K562 (cell line): ENCODE measurements around the gene PARPBP. TPM values are rescaled to one million over a fixed set of nuclear protein-coding genes. Genes with fewer than 3 reads are reported as not detected.

Source experiments
- ATAC-seq: fragments of 200-7000 bp; cut with Tn5 transposase; 3 replicates; pipeline ENCODE4 v1.9.1; 2020; ENCODE audit warnings: moderate library complexity
- BruUV-seq: library from RNA; stranded (reverse); fragments of 400-500 nt; replicated peaks from 2 replicates; lab custom pipeline; 2021; lab: Mats Ljungman, UMichigan
- CTCF ChIA-PET: fragments of 300-600 bp; formaldehyde crosslinking; extraction: SDS; loops from one replicate; lab custom pipeline; 2021; ENCODE audit warnings: low intra/inter-chr PET ratio; lab: Yijun Ruan, JAX
- POLR2A ChIA-PET: fragments of 300-600, 350-650 bp; sonication (Branson Sonifier 250); formaldehyde crosslinking; extraction: SDS; loops from one replicate; lab custom pipeline; 2021; ENCODE audit warnings: antibody characterized with exemption, inconsistent platforms; lab: Yijun Ruan, JAX
- DNase-seq, 4 experiments: peaks; one replicate each; pipeline versions ENCODE4 v3.0.0 to v3.0.0-alpha.2; 2011 to 2018; ENCODE audit warnings: low spot score in 3 of 4, mixed read lengths in 3 of 4; ENCODE audit errors: extremely low read depth in 1 of 4
- FAIRE-seq: peaks from 2 replicates; lab custom pipeline; 2011; peaks lifted over from hg19 to GRCh38; lab: Jason Lieb, UNC
- H2AFZ ChIP-seq: 2 replicates; pipeline ENCODE4 v1.6.0; 2011; ENCODE audit warnings: low read depth, low read length, control low read depth, inconsistent platforms
- H3K27ac ChIP-seq: fragments of 200-600 bp; 3 replicates; pipeline ENCODE4 v1.8.0; 2011; ENCODE audit warnings: low read depth, mild to moderate bottlenecking, control low read depth, inconsistent platforms, low read length, moderate library complexity, mixed read lengths; ENCODE audit errors: extremely low read depth
- H3K27me3 ChIP-seq, 2 experiments: fragments of 300-600 bp in 1 of 2; 2 replicates in 1 of 2; 3 replicates in 1 of 2; pipeline versions ENCODE4 v1.6.0 to v1.8.0; 2011; ENCODE audit warnings: inconsistent platforms in 2 of 2, low read length in 2 of 2, mild to moderate bottlenecking in 1 of 2, mixed read lengths in 1 of 2, moderate library complexity in 1 of 2; ENCODE audit not compliant: control insufficient read depth in 2 of 2, insufficient read depth in 2 of 2
- H3K36me3 ChIP-seq: fragments of 300-600 bp; 3 replicates; pipeline ENCODE4 v1.8.0; 2011; ENCODE audit warnings: mild to moderate bottlenecking, low read length, inconsistent platforms; ENCODE audit not compliant: control insufficient read depth, insufficient read depth
- H3K4me1 ChIP-seq, 2 experiments: fragments of 200-600 bp in 1 of 2; replicated peaks in 1 of 2; 2 replicates in 1 of 2; 3 replicates in 1 of 2; pipeline versions ENCODE4 v1.5.1 to v1.8.0; 2011; ENCODE audit warnings: inconsistent platforms in 2 of 2, low read length in 2 of 2, mild to moderate bottlenecking in 1 of 2, mixed read lengths in 1 of 2, moderate library complexity in 1 of 2; ENCODE audit not compliant: control insufficient read depth in 2 of 2, insufficient read depth in 2 of 2
- H3K4me2 ChIP-seq: 2 replicates; pipeline ENCODE4 v1.6.1; 2011; ENCODE audit warnings: low read length, control low read depth, inconsistent platforms, mixed read lengths; ENCODE audit not compliant: insufficient read depth
- H3K4me3 ChIP-seq: fragments of 200-600 bp; sonication (generic), shearing (Covaris generic); 2 replicates; pipeline ENCODE4 v1.5.1; 2016; ENCODE audit warnings: control low read depth, inconsistent platforms
- H3K79me2 ChIP-seq: fragments of 200-600 bp; 3 replicates; pipeline ENCODE4 v1.8.0; 2011; ENCODE audit warnings: low read length, inconsistent platforms; ENCODE audit not compliant: control insufficient read depth, insufficient read depth
- H3K9ac ChIP-seq, 2 experiments: 2 replicates each; pipeline versions ENCODE4 v1.6.0 to v1.6.1; 2011; ENCODE audit warnings: low read depth in 2 of 2, low read length in 2 of 2, control low read depth in 1 of 2, inconsistent platforms in 1 of 2, mild to moderate bottlenecking in 1 of 2, mixed read lengths in 1 of 2; ENCODE audit not compliant: insufficient read depth in 1 of 2
- H3K9me1 ChIP-seq: one replicate; pipeline ENCODE4 v1.6.0; 2011; ENCODE audit warnings: inconsistent platforms, mild to moderate bottlenecking, low read length, moderate library complexity; ENCODE audit not compliant: control insufficient read depth, insufficient read depth
- H3K9me3 ChIP-seq: replicated peaks from 2 replicates; pipeline ENCODE4 v1.5.1; 2011; ENCODE audit warnings: low read depth, low read length, inconsistent platforms; ENCODE audit not compliant: control insufficient read depth, insufficient read depth
- H4K20me1 ChIP-seq: replicated peaks from 2 replicates; pipeline ENCODE4 v1.6.1; 2011; ENCODE audit warnings: low read length, inconsistent platforms, mixed read lengths; ENCODE audit not compliant: control insufficient read depth, insufficient read depth
- ASH1L ChIP-seq: fragments of 450-650 bp; IDR thresholded peaks from 2 replicates; pipeline ENCODE4 v1.6.1; 2018; ENCODE audit warnings: borderline replicate concordance, mild to moderate bottlenecking, low read depth; ENCODE audit not compliant: partially characterized antibody
- ATF3 ChIP-seq, 2 experiments: fragments of 450-650 bp in 1 of 2; sonication (generic) in 1 of 2; formaldehyde crosslinking in 1 of 2; IDR thresholded peaks in 1 of 2; conservative IDR thresholded peaks in 1 of 2; 2 replicates each; pipeline versions ENCODE4 v1.6.1 to v1.8.1; 2016 to 2023; ENCODE audit warnings: mild to moderate bottlenecking in 2 of 2, moderate library complexity in 2 of 2, inconsistent platforms in 1 of 2, missing genetic modification reagents in 1 of 2
- MAZ ChIP-seq, 2 experiments: fragments of 450-650 bp in 1 of 2; sonication (generic) in 1 of 2; formaldehyde crosslinking; IDR thresholded peaks in 1 of 2; conservative IDR thresholded peaks in 1 of 2; 2 replicates each; pipeline versions ENCODE4 v1.4.0 to v1.5.0; 2020; ENCODE audit warnings: mild to moderate bottlenecking in 1 of 2, missing genetic modification reagents in 1 of 2
- NCOA1 ChIP-seq: fragments of 450-650 bp; IDR thresholded peaks from 2 replicates; pipeline ENCODE4 v1.6.1; 2016; ENCODE audit warnings: low read depth
- PHB2 ChIP-seq: fragments of 450-650 bp; IDR thresholded peaks from 2 replicates; pipeline ENCODE4 v1.6.1; 2017; ENCODE audit warnings: low read depth
- POU5F1 ChIP-seq: fragments of 150-350 bp; IDR thresholded peaks from 2 replicates; pipeline ENCODE4 v1.6.1; 2014; ENCODE audit warnings: borderline replicate concordance, low read length, low read depth, mild to moderate bottlenecking; ENCODE audit not compliant: partially characterized antibody
- STAT5A ChIP-seq: IDR thresholded peaks from 2 replicates; pipeline ENCODE4 v1.6.1; 2012; ENCODE audit warnings: low read length, inconsistent platforms, borderline replicate concordance
- YY1 ChIP-seq, 3 experiments: IDR thresholded peaks; 2 replicates each; pipeline ENCODE4 v1.6.1; 2011; ENCODE audit warnings: low read length in 2 of 3, mild to moderate bottlenecking in 2 of 3, moderate library complexity in 2 of 3, borderline replicate concordance in 1 of 3, control low read depth in 1 of 3, low read depth in 1 of 3; ENCODE audit not compliant: insufficient read depth in 3 of 3, insufficient replicate concordance in 2 of 3, control insufficient read depth in 1 of 3, insufficient read length in 1 of 3; ENCODE audit errors: extremely low read depth in 1 of 3
- ZBTB8A ChIP-seq: fragments of 450-650 bp; IDR thresholded peaks from 2 replicates; pipeline ENCODE4 v1.6.1; 2018; ENCODE audit warnings: mild to moderate bottlenecking, moderate library complexity; ENCODE audit not compliant: partially characterized antibody
- ZNF707 ChIP-seq: fragments of 250-450 bp; sonication (Bioruptor Pico); conservative IDR thresholded peaks from 2 replicates; pipeline ENCODE4 v1.8.0; 2022; ENCODE audit warnings: inconsistent platforms, mild to moderate bottlenecking, moderate library complexity
- in situ Hi-C: fragments of 300-500 bp; cut with MboI; formaldehyde crosslinking; loops from 4 replicates; pipeline ENCODE4 v1.15.0; 2018; ENCODE audit warnings: inconsistent platforms, mixed read lengths
- intact Hi-C: fragments of 100-400 bp; cut with micrococcal nuclease; formaldehyde crosslinking; loops from 2 replicates; pipeline ENCODE4 v1.14.2; 2022
- polyA plus RNA-seq, 8 experiments: library from polyadenylated mRNA; depleted of rRNA in 4 of 8; stranded (reverse) in 5 of 8; unstranded in 3 of 8; fragments of >200 nt; fragmentation: Nextera tagmentation in 2 of 8; fragmentation: Illumina TruSeq in 1 of 8; extraction: Ambion mirVana in 2 of 8; extraction: Trizol in 1 of 8; gene quantifications; 2 replicates each; pipeline versions ENCODE4 v1.2.1 to v1.2.3, GENCODE V29; 2011 to 2014; ENCODE audit warnings: inconsistent platforms in 1 of 8, missing spikeins in 1 of 8
- total RNA-seq, 7 experiments: library from RNA; depleted of rRNA in 6 of 7; stranded (reverse); fragments of >200 nt in 6 of 7; fragmentation: Illumina TruSeq in 2 of 7; extraction: Trizol in 2 of 7; gene quantifications; 2 replicates each; pipeline versions ENCODE4 v1.2.1 to v1.2.3, GENCODE V29; 2011 to 2021; ENCODE audit warnings: low replicate concordance in 1 of 7
- TF ChIP-seq, protein P1 (sequence below): IDR thresholded peaks from 2 replicates; pipeline ENCODE4 v1.6.1; 2016; ENCODE audit warnings: missing genetic modification characterization, missing compliant biosample characterization

Gene PARPBP
- total and polyA plus RNA-seq, 9 of the 15 experiments (the other 6 are each of a cell fraction or from before 2014, with no cell fraction given), result 26.1 to 62.5 (median 49.0) TPM

- TF ChIP-seq ATF3 (IDR thresholded peaks at IDR 0.05) (no peak), ATF3 (CRISPR knock-in tag; conservative IDR thresholded peaks at IDR 0.05) (no peak), PHB2 (no peak), ZBTB8A (no peak)
These were observed 50.1 kb downstream of the PARPBP start (continued) for GRCh38 chr12:102169922-102170621.

DNA sequence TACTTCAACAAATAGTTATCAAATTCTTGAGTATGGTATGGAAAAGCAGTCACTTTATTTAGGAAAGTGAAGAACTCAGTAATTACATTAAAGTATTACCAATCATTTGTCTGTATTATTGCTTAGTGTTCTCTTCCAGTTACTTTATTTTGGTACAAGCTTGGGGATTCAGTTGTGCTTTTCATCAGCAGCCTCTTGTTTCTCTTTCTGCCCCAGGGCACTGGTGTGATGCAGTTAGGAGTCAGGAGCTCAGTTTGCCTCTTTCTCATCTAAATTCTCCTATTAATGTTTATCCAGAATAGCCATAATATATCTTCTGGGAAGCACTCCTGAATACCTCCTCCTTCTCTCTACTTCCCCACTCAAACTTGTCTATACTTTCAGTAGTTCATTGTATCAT, 52.0 kb downstream of the PARPBP start:
- TF ChIP-seq YY1 (IDR thresholded peaks at IDR 0.05; ENCODE audit: borderline replicate concordance in 1 of 3, control insufficient read depth in 1 of 3, extremely low read depth in 1 of 3, insufficient read depth in 3 of 3, insufficient read length in 1 of 3, insufficient replicate concordance in 2 of 3, low read depth in 1 of 3, low read length in 2 of 3) (no peak), ASH1L (no peak), POU5F1 (no peak), ZNF707 (CRISPR knock-in tag) (no peak), NCOA1 (no peak), MAZ (CRISPR knock-in tag; conservative IDR thresholded peaks at IDR 0.05 in 1 of 2, IDR thresholded peaks at IDR 0.05 in 1 of 2) (no peak), STAT5A (no peak)
- TF ChIP-seq, protein P1, sequence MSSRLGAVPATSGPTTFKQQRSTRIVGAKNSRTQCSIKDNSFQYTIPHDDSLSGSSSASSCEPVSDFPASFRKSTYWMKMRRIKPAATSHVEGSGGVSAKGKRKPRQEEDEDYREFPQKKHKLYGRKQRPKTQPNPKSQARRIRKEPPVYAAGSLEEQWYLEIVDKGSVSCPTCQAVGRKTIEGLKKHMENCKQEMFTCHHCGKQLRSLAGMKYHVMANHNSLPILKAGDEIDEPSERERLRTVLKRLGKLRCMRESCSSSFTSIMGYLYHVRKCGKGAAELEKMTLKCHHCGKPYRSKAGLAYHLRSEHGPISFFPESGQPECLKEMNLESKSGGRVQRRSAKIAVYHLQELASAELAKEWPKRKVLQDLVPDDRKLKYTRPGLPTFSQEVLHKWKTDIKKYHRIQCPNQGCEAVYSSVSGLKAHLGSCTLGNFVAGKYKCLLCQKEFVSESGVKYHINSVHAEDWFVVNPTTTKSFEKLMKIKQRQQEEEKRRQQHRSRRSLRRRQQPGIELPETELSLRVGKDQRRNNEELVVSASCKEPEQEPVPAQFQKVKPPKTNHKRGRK (tag), result no peak
- POLR2A ChIA-PET, result no interaction called here
- in situ Hi-C loops (no loop called here), intact Hi-C loops (loop anchor here (2.0 to 10.0 kb wide), 5 partner anchors 125 to 643 kb away; partner anchors contain the start of gene IGF1)
- no peak for ATAC-seq
- no peak overlapping the region for H3K4me3 ChIP-seq
- no peaks in the 10 kb centered on the region for H3K79me2 ChIP-seq
- no peak for FAIRE-seq
- H2AFZ ChIP-seq, result no peak overlapping the region
- peaks cover 36% of the 10 kb centered on the region for H3K36me3 ChIP-seq
- DNase-seq, result no peak
- no peak overlapping the region for H3K9ac ChIP-seq
- no peak overlapping the region for H3K4me2 ChIP-seq
- H3K27ac ChIP-seq, result no peak overlapping the region
- BruUV-seq, result no TSS peak
- peaks cover 0 to 9% of the 10 kb centered on the region in 2 experiments; a peak in 3 of 5 replicates for H3K4me1 ChIP-seq
- no peaks in the 10 kb centered on the region for H4K20me1 ChIP-seq
- CTCF ChIA-PET, result interaction anchor here (0.6 kb wide), 1 partner anchor 754 kb away, joined by 3 read pairs; no protein-coding TSS in a partner anchor
- no peaks in the 10 kb centered on the region for H3K9me1 ChIP-seq
- H3K27me3 ChIP-seq, result no peaks in the 10 kb centered on the region
- no peaks in the 10 kb centered on the region for H3K9me3 ChIP-seq
